ENCODE results near the gene ARID2. TPM values are rescaled to one million over a fixed set of nuclear protein-coding genes. Genes with fewer than 3 reads are reported as not detected.

ARID2 gene
- total RNA-seq, 1 donor: 21.0 TPM

DNA sequence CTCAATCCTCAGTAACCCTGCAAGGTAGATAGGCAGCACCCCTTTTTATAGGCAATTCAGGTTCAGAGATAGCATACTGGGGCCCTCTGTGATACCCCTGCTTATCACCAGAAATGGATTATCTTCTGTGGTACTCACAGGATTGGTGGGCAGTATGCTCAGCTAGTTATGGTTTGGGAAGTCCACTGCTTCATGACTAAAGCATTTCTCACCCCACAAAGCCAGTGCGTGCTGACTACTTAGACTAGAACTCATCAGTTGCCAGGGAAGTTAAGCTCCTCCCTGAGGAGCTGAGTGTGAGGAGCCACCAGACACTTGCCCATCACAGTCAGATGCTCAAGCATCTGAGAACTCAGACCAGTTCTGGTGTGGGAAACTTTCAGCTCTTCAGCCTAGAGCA, 184.6 kb downstream of the ARID2 start:
- no peak for TF ChIP-seq CTCF (IDR thresholded peaks at IDR 0.05; ENCODE audit: extremely low read depth, low read depth, low read length)
- no peak overlapping the region for H2AFZ ChIP-seq (ENCODE audit: low read length)
- peaks cover 12% of the 10 kb centered on the region for H3K4me1 ChIP-seq (ENCODE audit: insufficient read depth, low read length)
- no peaks in the 10 kb centered on the region for H3K27me3 ChIP-seq (ENCODE audit: insufficient read depth, low read length)
- no peaks in the 10 kb centered on the region for H4K20me1 ChIP-seq (ENCODE audit: insufficient read depth, low read length)
- no peak overlapping the region for H3K4me2 ChIP-seq (ENCODE audit: insufficient read depth, low read length)
- H3K79me2 ChIP-seq (ENCODE audit: insufficient read depth, low read length): no peaks in the 10 kb centered on the region
- no peak overlapping the region for H3K4me3 ChIP-seq (ENCODE audit: insufficient read depth, low read length)
- peak; percentile 76 for DNase-seq (ENCODE audit: insufficient read length, low spot score, missing footprints)
- peaks cover 7% of the 10 kb centered on the region for H3K36me3 ChIP-seq (ENCODE audit: insufficient read depth, low read length)
- peak overlapping the region; percentile 25 for H3K27ac ChIP-seq (ENCODE audit: low read depth, low read length)
- no peaks in the 10 kb centered on the region for H3K9me3 ChIP-seq (ENCODE audit: low read depth, low read length)

GRCh38 chr12:45915405-45915804, 185.9 kb downstream of the ARID2 start:
- no peaks in the 10 kb centered on the region for H3K79me2 ChIP-seq (ENCODE audit: insufficient read depth, low read length)
- H3K27me3 ChIP-seq (ENCODE audit: insufficient read depth, low read length): no peaks in the 10 kb centered on the region
- no peak overlapping the region for H2AFZ ChIP-seq (ENCODE audit: low read length)
- no peak overlapping the region for H3K4me3 ChIP-seq (ENCODE audit: insufficient read depth, low read length)
- no peak overlapping the region for H3K27ac ChIP-seq (ENCODE audit: low read depth, low read length)
- H3K9me3 ChIP-seq (ENCODE audit: low read depth, low read length): no peaks in the 10 kb centered on the region
- no peak for DNase-seq (ENCODE audit: insufficient read length, low spot score, missing footprints)
- peaks cover 12% of the 10 kb centered on the region for H3K4me1 ChIP-seq (ENCODE audit: insufficient read depth, low read length)
- H3K36me3 ChIP-seq (ENCODE audit: insufficient read depth, low read length): peaks cover 7% of the 10 kb centered on the region
- no peaks in the 10 kb centered on the region for H4K20me1 ChIP-seq (ENCODE audit: insufficient read depth, low read length)
- H3K4me2 ChIP-seq (ENCODE audit: insufficient read depth, low read length): no peak overlapping the region
- TF ChIP-seq CTCF (IDR thresholded peaks at IDR 0.05; ENCODE audit: extremely low read depth, low read depth, low read length): no peak

DNA sequence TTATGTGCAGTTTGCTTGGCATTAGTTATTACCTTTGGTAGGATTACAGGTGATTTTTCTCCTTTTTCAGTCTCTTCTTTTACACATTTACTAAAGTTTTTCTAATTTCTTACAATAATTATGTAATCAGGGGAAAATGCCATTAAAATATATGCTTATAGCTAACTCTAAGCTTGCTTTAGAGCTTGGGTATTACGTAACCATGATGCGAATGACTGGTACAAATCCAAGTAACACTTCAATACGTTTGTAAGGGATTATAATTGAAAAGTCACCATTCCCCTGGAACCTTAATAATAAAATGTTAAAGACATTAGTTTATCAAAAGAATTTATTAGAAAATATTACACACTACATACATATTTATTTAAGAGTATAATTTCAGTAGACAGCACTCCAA, 189.3 kb downstream of the ARID2 start:
- Histone ChIP-seq H3K4me1 (ENCODE audit: insufficient read depth, low read length) (peaks cover 9% of the 10 kb centered on the region), H3K4me3 (ENCODE audit: insufficient read depth, low read length) (no peak overlapping the region), H3K36me3 (ENCODE audit: insufficient read depth, low read length) (peaks cover 28% of the 10 kb centered on the region), H3K27ac (ENCODE audit: low read depth, low read length) (no peak overlapping the region), H3K9me3 (ENCODE audit: low read depth, low read length) (no peaks in the 10 kb centered on the region), H3K4me2 (ENCODE audit: insufficient read depth, low read length) (no peak overlapping the region), H2AFZ (ENCODE audit: low read length) (no peak overlapping the region), H3K27me3 (ENCODE audit: insufficient read depth, low read length) (no peaks in the 10 kb centered on the region), H4K20me1 (ENCODE audit: insufficient read depth, low read length) (no peaks in the 10 kb centered on the region), H3K79me2 (ENCODE audit: insufficient read depth, low read length) (no peaks in the 10 kb centered on the region)
- DNase-seq (ENCODE audit: insufficient read length, low spot score, missing footprints): no peak
- no peak for TF ChIP-seq CTCF (IDR thresholded peaks at IDR 0.05; ENCODE audit: extremely low read depth, low read depth, low read length)

DNA sequence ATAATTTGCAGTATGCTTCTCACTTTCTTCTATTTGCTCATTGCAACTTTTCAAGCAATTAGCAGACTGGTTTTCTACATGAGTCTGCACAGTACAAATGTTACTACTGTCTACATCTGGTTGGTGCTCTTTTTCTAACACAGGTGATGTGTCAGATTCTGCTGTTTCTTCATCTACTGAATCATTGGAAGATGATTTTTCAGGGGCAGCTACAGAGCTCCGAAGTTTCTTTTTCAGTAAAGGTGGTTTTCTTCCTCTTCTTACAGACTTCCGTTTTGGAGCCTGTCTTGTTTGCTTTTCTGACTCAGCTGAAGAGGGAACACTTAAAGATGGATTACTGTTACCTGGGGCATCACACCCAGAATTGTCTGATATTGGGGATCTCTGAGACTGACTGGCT, 198.8 kb downstream of the ARID2 start:
- Histone ChIP-seq H3K4me1 (ENCODE audit: insufficient read depth, low read length) (no peaks in the 10 kb centered on the region), H3K27me3 (ENCODE audit: insufficient read depth, low read length) (no peaks in the 10 kb centered on the region), H3K4me3 (ENCODE audit: insufficient read depth, low read length) (no peak overlapping the region), H2AFZ (ENCODE audit: low read length) (no peak overlapping the region), H3K79me2 (ENCODE audit: insufficient read depth, low read length) (no peaks in the 10 kb centered on the region), H3K27ac (ENCODE audit: low read depth, low read length) (no peak overlapping the region), H3K36me3 (ENCODE audit: insufficient read depth, low read length) (peaks cover 76% of the 10 kb centered on the region), H4K20me1 (ENCODE audit: insufficient read depth, low read length) (no peaks in the 10 kb centered on the region), H3K9me3 (ENCODE audit: low read depth, low read length) (no peaks in the 10 kb centered on the region), H3K4me2 (ENCODE audit: insufficient read depth, low read length) (no peak overlapping the region)
- no peak for DNase-seq (ENCODE audit: insufficient read length, low spot score, missing footprints)
- TF ChIP-seq CTCF (IDR thresholded peaks at IDR 0.05; ENCODE audit: extremely low read depth, low read depth, low read length): no peak
